NCI-H226 (cell line): Measurements from ENCODE around the gene TEDDM1.

Experiments
- DNase-seq: peaks from one replicate; pipeline ENCODE4 v3.0.0-alpha.2; 2015

Gene TEDDM1

DNA sequence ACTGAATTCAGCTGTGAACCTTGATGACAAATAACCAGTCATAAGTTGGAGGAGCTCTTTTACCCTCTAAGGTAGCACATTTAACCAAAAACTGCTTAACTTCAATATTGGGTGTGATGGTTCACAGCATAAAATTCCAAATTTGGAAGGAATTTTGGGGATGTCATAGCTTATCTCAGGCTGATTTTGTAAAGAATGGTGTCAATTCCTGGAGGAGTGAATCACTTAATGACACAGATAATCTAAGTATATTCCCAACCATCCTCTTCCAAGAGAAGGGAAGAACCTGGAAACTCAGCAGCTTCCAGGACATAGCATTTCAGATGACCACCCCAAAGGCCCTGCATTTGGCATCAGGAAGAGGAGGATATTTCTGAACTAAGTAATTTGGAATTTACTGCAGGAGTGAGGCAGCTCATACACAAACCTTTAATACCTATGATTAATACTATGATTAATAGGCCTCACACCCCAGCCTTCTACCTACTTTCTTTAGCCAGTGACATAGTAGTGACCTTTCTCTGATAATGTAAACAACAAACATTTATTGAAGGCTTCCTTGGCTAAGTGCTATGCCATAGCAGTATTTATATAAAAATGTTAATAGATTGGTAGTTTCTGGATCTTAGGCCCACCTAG lies 23.4 kb downstream of the TEDDM1 start:
- DNase-seq, result peak; percentile 29

DNA sequence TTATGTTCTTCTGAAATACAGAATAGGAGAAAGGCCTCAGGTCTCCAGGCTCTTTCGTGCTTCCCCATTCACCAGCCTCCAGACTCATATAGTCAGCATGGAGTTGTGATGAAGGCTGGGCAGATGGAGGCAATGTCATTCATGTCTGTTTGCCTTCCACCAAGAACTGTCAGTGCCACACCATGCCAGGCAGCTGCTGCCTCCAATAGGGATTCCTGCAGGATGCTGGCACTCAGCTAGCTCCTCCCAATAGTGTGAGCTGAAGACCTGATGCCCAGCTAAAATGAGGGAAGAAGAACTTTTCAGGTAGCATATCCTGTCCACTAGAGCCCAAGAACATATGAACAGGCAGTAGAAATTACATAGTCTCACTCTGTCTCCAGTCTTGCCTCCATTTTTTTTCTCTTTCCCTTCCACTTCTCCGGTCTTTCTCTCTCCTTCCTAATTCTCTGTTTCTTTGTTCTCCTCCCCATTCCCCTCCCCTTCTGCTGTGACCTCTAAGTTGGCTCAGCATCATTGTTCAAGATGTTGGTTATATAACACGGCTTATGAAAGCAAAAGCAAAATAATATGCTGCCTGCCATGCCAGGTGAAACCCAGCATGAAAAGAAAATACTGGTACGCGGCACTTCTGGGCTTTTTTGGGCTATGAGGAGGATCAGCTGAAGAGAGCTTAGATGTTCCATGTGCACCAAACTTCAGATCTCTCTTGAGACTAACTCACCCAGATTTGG lies 26.2 kb downstream of the TEDDM1 start:
- no peak for DNase-seq

GRCh38 chr1:182370532-182370931 lies 29.9 kb downstream of the TEDDM1 start:
- no peak for DNase-seq

- DNase-seq, result no peak
Measured at GRCh38 chr1:182368903-182369302, 31.6 kb downstream of the TEDDM1 start.

DNA sequence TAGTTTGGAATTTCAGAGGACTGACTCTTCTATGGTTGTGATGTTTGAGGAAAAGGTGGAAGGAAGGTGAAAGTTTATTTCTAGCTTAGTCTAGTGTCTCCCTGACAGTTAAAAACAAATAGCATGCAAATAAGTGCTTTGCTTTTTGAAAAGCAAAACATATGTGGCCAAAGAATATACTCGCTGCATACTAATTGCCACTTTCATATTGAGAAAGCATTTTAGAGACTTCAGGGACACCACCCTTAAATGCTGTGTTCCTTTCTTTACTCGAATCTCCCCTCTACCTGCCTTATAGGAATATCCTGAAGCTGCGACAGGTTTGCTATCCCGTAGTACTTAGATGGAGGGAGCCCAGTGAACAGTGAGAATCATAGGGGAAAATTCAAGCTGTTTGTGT lies 32.1 kb downstream of the TEDDM1 start:
- no peak for DNase-seq

- DNase-seq, result no peak
Measured at GRCh38 chr1:182367926-182368325, 32.5 kb downstream of the TEDDM1 start.

- no peak for DNase-seq
Measured at GRCh38 chr1:182366596-182366995, 33.9 kb downstream of the TEDDM1 start.

GRCh38 chr1:182359645-182360044 lies 40.8 kb downstream of the TEDDM1 start:
- DNase-seq, result no peak

- no peak for DNase-seq
Measured at GRCh38 chr1:182357913-182358312, 42.6 kb downstream of the TEDDM1 start.

DNA sequence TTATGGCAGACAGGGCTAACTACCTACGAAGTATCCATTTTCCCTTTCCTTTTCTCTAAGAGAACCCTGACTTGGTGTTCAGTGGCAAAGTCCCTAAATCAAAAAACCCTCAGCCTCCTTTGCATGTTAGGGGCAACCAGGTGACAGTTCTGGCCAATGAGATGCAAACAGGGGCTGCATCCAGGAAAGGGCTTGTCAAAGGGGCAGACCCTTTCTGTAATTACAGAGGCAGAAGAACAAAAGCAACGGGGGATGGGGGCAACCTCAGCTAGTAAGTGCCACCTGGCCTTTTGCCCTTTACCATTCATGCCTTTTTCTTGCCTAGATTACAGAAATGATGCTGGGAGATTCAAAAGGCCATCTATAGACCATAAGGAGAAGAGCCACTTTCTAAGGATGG lies 43.3 kb downstream of the TEDDM1 start:
- no peak for DNase-seq

GRCh38 chr1:182355723-182356098 lies 44.8 kb downstream of the TEDDM1 start:
- DNase-seq, result no peak

- no peak for DNase-seq
Measured at GRCh38 chr1:182351790-182352364, 48.6 kb downstream of the TEDDM1 start.

GRCh38 chr1:182350839-182351238 lies 49.6 kb downstream of the TEDDM1 start:
- DNase-seq, result no peak

DNA sequence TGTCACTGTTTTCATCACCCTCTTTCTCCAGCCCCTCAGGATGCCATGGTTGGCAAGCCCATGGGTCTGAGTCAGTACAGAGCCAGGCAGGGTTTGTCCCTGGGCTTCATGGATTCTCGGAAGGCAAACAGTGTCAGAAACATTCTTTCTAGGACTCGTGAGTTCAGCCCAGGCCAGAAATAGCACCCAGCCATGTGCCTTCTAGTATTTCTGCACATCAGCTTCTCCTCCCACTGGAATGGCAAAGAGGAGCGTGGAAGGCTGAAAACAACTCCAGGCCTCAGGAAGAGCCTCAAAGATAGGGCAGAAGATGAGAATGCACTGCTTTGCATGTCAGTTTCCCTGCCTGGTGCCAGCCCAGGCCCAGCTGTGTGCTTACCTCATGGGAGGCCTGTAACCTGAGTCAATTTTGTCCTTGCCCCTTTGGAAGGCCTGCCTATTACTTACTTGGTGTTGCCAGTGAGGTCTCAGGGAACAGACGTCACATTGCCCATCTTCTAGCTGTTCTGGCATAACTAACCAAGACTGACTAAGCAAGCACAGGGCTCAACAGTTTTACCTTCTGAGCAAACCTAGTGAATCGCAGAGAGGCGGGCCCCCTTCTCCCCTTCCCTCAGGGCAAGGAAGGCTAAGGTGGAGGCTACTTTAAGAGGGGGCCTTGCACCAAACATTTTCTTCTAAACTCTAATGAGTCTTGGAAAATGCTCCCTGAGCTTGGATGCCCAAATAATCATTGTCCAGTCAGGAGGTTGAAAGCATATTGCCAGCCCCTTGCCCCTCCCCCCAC lies 51.3 kb downstream of the TEDDM1 start:
- DNase-seq, result no peak
